ENCODE measurements around the gene INPP4B.
A peak's percentile ranks its signal among the peaks of the same experiment; 100 is the strongest.

Gene INPP4B

GRCh38 chr4:142336251-142336934 lies 509.7 kb downstream of the INPP4B start:
- no peak overlapping the region for H3K9ac ChIP-seq (ENCODE audit: low read length)
- DNase-seq (ENCODE audit: low read depth), result no peak
- H3K27me3 ChIP-seq (replicated peaks; ENCODE audit: control insufficient read depth, insufficient read depth, low read length), result no peaks in the 10 kb centered on the region

GRCh38 chr4:142334931-142335330 lies 511.2 kb downstream of the INPP4B start:
- no peaks in the 10 kb centered on the region for H3K36me3 ChIP-seq (ENCODE audit: control insufficient read depth, insufficient read depth, low read length, severe bottlenecking)
- H3K9ac ChIP-seq (ENCODE audit: low read length), result no peak overlapping the region
- peaks cover 25% of the 10 kb centered on the region for H3K4me1 ChIP-seq (ENCODE audit: control insufficient read depth, insufficient read depth, low read length)
- no peaks in the 10 kb centered on the region for H3K27me3 ChIP-seq (replicated peaks; ENCODE audit: control insufficient read depth, insufficient read depth, low read length)
- peaks cover 6% of the 10 kb centered on the region for H3K9me3 ChIP-seq (ENCODE audit: control insufficient read depth, low read length)
- no peak for DNase-seq (ENCODE audit: low read depth)
- H3K4me3 ChIP-seq (ENCODE audit: low read length), result no peak overlapping the region

More at GRCh38 chr4:142336251-142336934, 509.7 kb downstream of the INPP4B start:
- Histone ChIP-seq H3K9me3 (ENCODE audit: control insufficient read depth, low read length) (peaks cover 6% of the 10 kb centered on the region), H3K4me1 (ENCODE audit: control insufficient read depth, insufficient read depth, low read length) (peaks cover 10% of the 10 kb centered on the region), H3K36me3 (ENCODE audit: control insufficient read depth, insufficient read depth, low read length, severe bottlenecking) (no peaks in the 10 kb centered on the region), H3K4me3 (ENCODE audit: low read length) (no peak overlapping the region)

- H3K9ac ChIP-seq (ENCODE audit: low read length), result peak overlapping the region; percentile 55
- peaks cover 6% of the 10 kb centered on the region for H3K9me3 ChIP-seq (ENCODE audit: control insufficient read depth, low read length)
- H3K4me1 ChIP-seq (ENCODE audit: control insufficient read depth, insufficient read depth, low read length), result peaks cover 33% of the 10 kb centered on the region
- H3K27me3 ChIP-seq (replicated peaks; ENCODE audit: control insufficient read depth, insufficient read depth, low read length), result no peaks in the 10 kb centered on the region
- H3K4me3 ChIP-seq (ENCODE audit: low read length), result peak overlapping the region; percentile 7
- H3K36me3 ChIP-seq (ENCODE audit: control insufficient read depth, insufficient read depth, low read length, severe bottlenecking), result no peaks in the 10 kb centered on the region
- DNase-seq (ENCODE audit: low read depth), result peak; percentile 74
These were observed 514.5 kb downstream of the INPP4B start for GRCh38 chr4:142331646-142332045.

DNA sequence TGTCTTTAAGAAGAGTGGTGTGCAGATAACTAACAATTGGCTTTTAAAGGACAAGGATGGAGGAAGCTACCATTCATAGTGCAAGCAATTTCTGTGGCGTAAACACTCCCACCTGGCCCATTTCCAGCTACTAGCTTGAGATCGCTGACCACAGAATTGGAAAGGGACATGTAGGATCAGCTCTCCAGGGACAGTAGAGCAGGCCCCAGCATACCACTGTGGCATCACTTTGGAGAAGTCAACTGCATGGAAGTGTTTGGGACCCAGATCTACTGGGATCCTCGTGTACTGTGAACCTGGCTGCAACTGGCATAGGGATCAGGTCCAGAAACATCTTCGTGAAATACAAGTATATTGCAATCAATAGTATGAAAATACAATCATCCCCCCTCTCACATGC lies 515.0 kb downstream of the INPP4B start:
- Histone ChIP-seq H3K9me3 (ENCODE audit: control insufficient read depth, low read length) (peaks cover 5% of the 10 kb centered on the region), H3K4me3 (ENCODE audit: low read length) (peak overlapping the region; percentile 7), H3K4me1 (ENCODE audit: control insufficient read depth, insufficient read depth, low read length) (peaks cover 33% of the 10 kb centered on the region), H3K27me3 (replicated peaks; ENCODE audit: control insufficient read depth, insufficient read depth, low read length) (no peaks in the 10 kb centered on the region), H3K36me3 (ENCODE audit: control insufficient read depth, insufficient read depth, low read length, severe bottlenecking) (no peaks in the 10 kb centered on the region), H3K9ac (ENCODE audit: low read length) (peak overlapping the region; percentile 44)
- peak; percentile 37 for DNase-seq (ENCODE audit: low read depth)

- Histone ChIP-seq H3K4me3 (ENCODE audit: low read length) (peak overlapping the region; percentile 7), H3K27me3 (replicated peaks; ENCODE audit: control insufficient read depth, insufficient read depth, low read length) (no peaks in the 10 kb centered on the region), H3K9ac (ENCODE audit: low read length) (peak overlapping the region; percentile 44), H3K4me1 (ENCODE audit: control insufficient read depth, insufficient read depth, low read length) (peaks cover 33% of the 10 kb centered on the region), H3K9me3 (ENCODE audit: control insufficient read depth, low read length) (no peaks in the 10 kb centered on the region), H3K36me3 (ENCODE audit: control insufficient read depth, insufficient read depth, low read length, severe bottlenecking) (no peaks in the 10 kb centered on the region)
- DNase-seq (ENCODE audit: low read depth), result no peak
These were observed 515.8 kb downstream of the INPP4B start for GRCh38 chr4:142330311-142330710.

DNA sequence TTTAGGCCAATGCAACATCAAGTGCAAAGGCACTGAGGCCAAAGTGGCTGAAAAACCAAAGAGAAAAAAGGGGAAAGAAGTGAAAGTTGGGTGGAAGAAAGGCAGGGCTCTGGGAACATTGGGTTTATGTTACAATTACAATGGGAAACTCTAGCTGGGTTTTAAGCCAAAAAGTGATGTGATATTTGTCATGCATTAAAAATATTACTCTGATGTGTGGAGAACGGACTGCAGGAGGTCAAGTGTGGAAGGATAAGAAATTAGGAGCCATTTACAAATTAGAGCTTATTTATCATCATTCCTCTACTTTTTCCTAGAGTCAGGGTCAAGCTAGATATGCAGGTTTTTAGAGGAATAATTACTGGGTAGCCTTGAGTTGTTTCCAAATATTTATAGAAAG lies 516.8 kb downstream of the INPP4B start:
- Histone ChIP-seq H3K4me3 (ENCODE audit: low read length) (no peak overlapping the region), H3K36me3 (ENCODE audit: control insufficient read depth, insufficient read depth, low read length, severe bottlenecking) (no peaks in the 10 kb centered on the region), H3K9me3 (ENCODE audit: control insufficient read depth, low read length) (no peaks in the 10 kb centered on the region), H3K4me1 (ENCODE audit: control insufficient read depth, insufficient read depth, low read length) (peaks cover 33% of the 10 kb centered on the region), H3K9ac (ENCODE audit: low read length) (no peak overlapping the region), H3K27me3 (replicated peaks; ENCODE audit: control insufficient read depth, insufficient read depth, low read length) (no peaks in the 10 kb centered on the region)
- DNase-seq (ENCODE audit: low read depth), result no peak

DNA sequence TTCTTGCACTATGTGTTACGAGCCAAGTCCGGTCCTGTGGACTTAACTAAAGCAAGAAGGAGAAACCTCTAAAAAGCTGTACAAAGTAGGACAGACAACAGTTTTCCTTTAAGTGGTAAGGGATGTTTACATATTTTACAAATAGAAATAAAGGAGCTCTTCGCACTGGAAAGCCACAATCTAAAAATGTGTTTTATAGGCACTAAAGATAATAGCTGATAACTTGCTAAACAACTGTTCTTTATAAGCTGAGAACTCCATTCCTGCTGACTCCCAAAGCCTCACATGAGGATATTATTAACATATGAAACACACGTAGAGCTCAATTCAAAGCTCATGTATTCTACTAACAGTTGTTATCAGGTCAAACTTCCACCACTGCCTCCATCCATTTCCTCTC lies 519.9 kb downstream of the INPP4B start:
- Histone ChIP-seq H3K9ac (ENCODE audit: low read length) (no peak overlapping the region), H3K4me1 (ENCODE audit: control insufficient read depth, insufficient read depth, low read length) (peaks cover 21% of the 10 kb centered on the region), H3K27me3 (replicated peaks; ENCODE audit: control insufficient read depth, insufficient read depth, low read length) (no peaks in the 10 kb centered on the region), H3K4me3 (ENCODE audit: low read length) (no peak overlapping the region), H3K9me3 (ENCODE audit: control insufficient read depth, low read length) (no peaks in the 10 kb centered on the region), H3K36me3 (ENCODE audit: control insufficient read depth, insufficient read depth, low read length, severe bottlenecking) (no peaks in the 10 kb centered on the region)
- no peak for DNase-seq (ENCODE audit: low read depth)

GRCh38 chr4:142324572-142324971 lies 521.5 kb downstream of the INPP4B start:
- H3K27me3 ChIP-seq (replicated peaks; ENCODE audit: control insufficient read depth, insufficient read depth, low read length), result no peaks in the 10 kb centered on the region
- DNase-seq (ENCODE audit: low read depth), result no peak
- H3K4me3 ChIP-seq (ENCODE audit: low read length), result no peak overlapping the region

GRCh38 chr4:142322996-142323395 lies 523.1 kb downstream of the INPP4B start:
- no peaks in the 10 kb centered on the region for H3K4me1 ChIP-seq (ENCODE audit: control insufficient read depth, insufficient read depth, low read length)
- H3K36me3 ChIP-seq (ENCODE audit: control insufficient read depth, insufficient read depth, low read length, severe bottlenecking), result no peaks in the 10 kb centered on the region
- DNase-seq (ENCODE audit: low read depth), result no peak
- no peak overlapping the region for H3K4me3 ChIP-seq (ENCODE audit: low read length)
- no peak overlapping the region for H3K9ac ChIP-seq (ENCODE audit: low read length)
- H3K9me3 ChIP-seq (ENCODE audit: control insufficient read depth, low read length), result no peaks in the 10 kb centered on the region
- H3K27me3 ChIP-seq (replicated peaks; ENCODE audit: control insufficient read depth, insufficient read depth, low read length), result no peaks in the 10 kb centered on the region

More at GRCh38 chr4:142324572-142324971, 521.5 kb downstream of the INPP4B start:
- peaks cover 5% of the 10 kb centered on the region for H3K4me1 ChIP-seq (ENCODE audit: control insufficient read depth, insufficient read depth, low read length)
- H3K9ac ChIP-seq (ENCODE audit: low read length), result no peak overlapping the region
- H3K36me3 ChIP-seq (ENCODE audit: control insufficient read depth, insufficient read depth, low read length, severe bottlenecking), result no peaks in the 10 kb centered on the region
- no peaks in the 10 kb centered on the region for H3K9me3 ChIP-seq (ENCODE audit: control insufficient read depth, low read length)

DNA sequence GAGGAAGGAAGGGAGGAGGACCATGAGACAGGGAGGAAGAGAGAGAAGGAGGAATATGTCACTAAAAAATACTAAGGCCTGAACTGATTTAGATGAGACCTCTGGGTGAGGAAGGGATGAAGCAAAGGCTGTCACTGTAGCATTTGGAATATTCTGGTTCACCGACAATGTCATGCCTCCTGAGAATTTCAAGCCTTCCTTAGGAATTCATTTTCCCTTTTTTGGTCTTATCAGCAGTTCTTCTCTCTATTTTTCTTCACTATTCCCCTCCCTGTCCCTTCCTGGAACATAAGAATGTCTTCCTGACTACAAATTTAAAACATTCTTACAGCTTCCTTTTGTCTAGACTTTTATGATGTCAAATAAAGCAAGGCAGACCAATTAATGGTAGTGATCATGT lies 527.8 kb downstream of the INPP4B start:
- Histone ChIP-seq H3K36me3 (ENCODE audit: control insufficient read depth, insufficient read depth, low read length, severe bottlenecking) (no peaks in the 10 kb centered on the region), H3K4me1 (ENCODE audit: control insufficient read depth, insufficient read depth, low read length) (peaks cover 11% of the 10 kb centered on the region), H3K9ac (ENCODE audit: low read length) (no peak overlapping the region), H3K27me3 (replicated peaks; ENCODE audit: control insufficient read depth, insufficient read depth, low read length) (no peaks in the 10 kb centered on the region), H3K9me3 (ENCODE audit: control insufficient read depth, low read length) (no peaks in the 10 kb centered on the region), H3K4me3 (ENCODE audit: low read length) (no peak overlapping the region)
- peak; percentile 8 for DNase-seq (ENCODE audit: low read depth)

- Histone ChIP-seq H3K27me3 (replicated peaks; ENCODE audit: control insufficient read depth, insufficient read depth, low read length) (no peaks in the 10 kb centered on the region), H3K9ac (ENCODE audit: low read length) (no peak overlapping the region), H3K36me3 (ENCODE audit: control insufficient read depth, insufficient read depth, low read length, severe bottlenecking) (no peaks in the 10 kb centered on the region), H3K4me3 (ENCODE audit: low read length) (no peak overlapping the region), H3K9me3 (ENCODE audit: control insufficient read depth, low read length) (no peaks in the 10 kb centered on the region), H3K4me1 (ENCODE audit: control insufficient read depth, insufficient read depth, low read length) (peaks cover 11% of the 10 kb centered on the region)
- DNase-seq (ENCODE audit: low read depth), result no peak
These were observed 529.2 kb downstream of the INPP4B start for GRCh38 chr4:142316913-142317312.

DNA sequence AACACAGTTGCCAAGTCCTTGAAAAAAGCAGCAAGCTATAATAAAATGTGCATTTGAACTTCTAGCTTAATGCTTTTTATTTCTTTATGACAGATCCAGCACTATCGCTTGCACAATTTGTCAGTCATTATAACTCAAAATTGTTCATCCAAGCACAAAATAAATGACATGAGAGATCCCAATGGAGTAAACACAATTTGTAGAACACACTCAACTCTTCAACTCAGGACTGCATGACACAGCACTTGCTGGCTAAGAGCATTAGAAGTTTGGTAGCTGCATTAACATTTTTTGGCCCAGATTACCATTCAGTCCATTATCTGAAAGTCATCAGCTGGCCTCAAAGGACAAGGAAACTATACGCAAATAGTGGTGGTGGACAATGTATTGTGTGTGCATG lies 530.1 kb downstream of the INPP4B start:
- H3K36me3 ChIP-seq (ENCODE audit: control insufficient read depth, insufficient read depth, low read length, severe bottlenecking), result no peaks in the 10 kb centered on the region
- H3K9me3 ChIP-seq (ENCODE audit: control insufficient read depth, low read length), result no peaks in the 10 kb centered on the region
- no peak overlapping the region for H3K4me3 ChIP-seq (ENCODE audit: low read length)
- DNase-seq (ENCODE audit: low read depth), result peak; percentile 14
- no peak overlapping the region for H3K9ac ChIP-seq (ENCODE audit: low read length)
- H3K27me3 ChIP-seq (replicated peaks; ENCODE audit: control insufficient read depth, insufficient read depth, low read length), result no peaks in the 10 kb centered on the region
- peaks cover 11% of the 10 kb centered on the region for H3K4me1 ChIP-seq (ENCODE audit: control insufficient read depth, insufficient read depth, low read length)

Measured in adipocyte (in vitro differentiated cells).